RWPE2 (cell line): ENCODE measurements around the gene TRIM29.
"Not testable (repeated sequence)": the region's sequence is repeated elsewhere in the genome, so short reads cannot be mapped to it uniquely, and the experiment has no call there.

Experiments
- ATAC-seq: fragments of 200-7000 bp; cut with Tn5 transposase; 3 replicates; pipeline ENCODE4 v1.9.1; 2021; ENCODE audit warnings: low read depth
- DNase-seq: peaks from one replicate; pipeline ENCODE4 v3.0.0-alpha.2; 2020; ENCODE audit warnings: low spot score
- H3K27ac ChIP-seq: fragments of 450-650 bp; 2 replicates; pipeline ENCODE4 v1.5.1; 2017; ENCODE audit warnings: mild to moderate bottlenecking; ENCODE audit not compliant: poor library complexity, severe bottlenecking
- H3K27me3 ChIP-seq: fragments of 250-450 bp; sonication (Bioruptor Pico); 2 replicates; pipeline ENCODE4 v1.5.1; 2021; ENCODE audit warnings: mild to moderate bottlenecking, moderate library complexity; ENCODE audit not compliant: insufficient read depth, poor library complexity, severe bottlenecking
- H3K36me3 ChIP-seq: fragments of 250-450 bp; sonication (Bioruptor Pico); 2 replicates; pipeline ENCODE4 v1.5.1; 2020; ENCODE audit warnings: low read depth, mild to moderate bottlenecking, moderate library complexity
- H3K4me1 ChIP-seq: fragments of 250-450 bp; sonication (Bioruptor Pico); 2 replicates; pipeline ENCODE4 v1.5.1; 2021; ENCODE audit warnings: mild to moderate bottlenecking, moderate library complexity; ENCODE audit not compliant: insufficient read depth, poor library complexity, severe bottlenecking
- H3K4me3 ChIP-seq: fragments of 250-450 bp; sonication (Bioruptor Pico); 2 replicates; pipeline ENCODE4 v1.5.1; 2021; ENCODE audit warnings: mild to moderate bottlenecking, moderate library complexity; ENCODE audit not compliant: severe bottlenecking
- H3K9me3 ChIP-seq: fragments of 250-450 bp; sonication (Bioruptor Pico); 2 replicates; pipeline ENCODE4 v1.5.1; 2021; ENCODE audit warnings: mild to moderate bottlenecking, moderate library complexity; ENCODE audit not compliant: severe bottlenecking
- TF ChIP-seq, protein P1 (sequence below): fragments of 450-650 bp; IDR thresholded peaks from one replicate; pipeline ENCODE4 v1.5.1; 2017; ENCODE audit warnings: mild to moderate bottlenecking, moderate library complexity; ENCODE audit not compliant: poor library complexity, severe bottlenecking

Gene TRIM29

GRCh38 chr11:120182372-120182771 lies 44.5 kb upstream of the TRIM29 start:
- no peak for ATAC-seq
- no peaks in the 10 kb centered on the region for H3K36me3 ChIP-seq

DNA sequence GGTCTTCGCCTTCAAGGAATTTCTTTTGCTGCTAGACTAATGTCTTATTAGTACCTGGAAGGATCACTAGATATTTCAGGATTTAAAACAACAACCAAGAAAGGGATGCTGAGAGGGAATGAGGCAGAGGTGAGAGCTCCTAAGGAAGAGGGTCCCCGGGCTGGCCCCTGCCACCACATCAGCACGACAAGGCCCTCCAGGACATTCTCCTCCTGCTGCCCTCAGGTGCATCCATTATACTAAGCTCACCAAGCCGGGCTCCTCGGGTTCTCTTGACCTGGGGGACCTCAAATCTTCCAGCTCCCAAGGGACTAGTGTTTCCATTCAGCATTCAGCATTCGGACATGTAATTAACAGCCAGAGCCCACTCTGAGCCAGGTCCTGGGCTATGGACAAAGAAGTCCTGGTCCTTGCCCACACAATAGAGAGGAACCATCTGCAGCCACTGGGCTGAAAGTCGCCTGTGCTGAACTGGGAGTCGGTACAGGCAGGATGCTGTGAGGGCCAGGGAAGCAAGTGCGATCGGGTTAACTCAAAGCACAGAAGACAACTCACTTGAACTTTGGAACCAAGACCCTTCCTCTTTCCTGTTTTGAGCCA lies 43.6 kb upstream of the TRIM29 start:
- H3K36me3 ChIP-seq = no peaks in the 10 kb centered on the region
- ATAC-seq (no peak), DNase-seq (no peak)
- H3K4me1 ChIP-seq = peaks cover 5% of the 10 kb centered on the region
- no peak overlapping the region for H3K27ac ChIP-seq
- no peaks in the 10 kb centered on the region for H3K9me3 ChIP-seq
- H3K4me3 ChIP-seq = no peak overlapping the region
- H3K27me3 ChIP-seq = no peaks in the 10 kb centered on the region
- TF ChIP-seq, protein P1, sequence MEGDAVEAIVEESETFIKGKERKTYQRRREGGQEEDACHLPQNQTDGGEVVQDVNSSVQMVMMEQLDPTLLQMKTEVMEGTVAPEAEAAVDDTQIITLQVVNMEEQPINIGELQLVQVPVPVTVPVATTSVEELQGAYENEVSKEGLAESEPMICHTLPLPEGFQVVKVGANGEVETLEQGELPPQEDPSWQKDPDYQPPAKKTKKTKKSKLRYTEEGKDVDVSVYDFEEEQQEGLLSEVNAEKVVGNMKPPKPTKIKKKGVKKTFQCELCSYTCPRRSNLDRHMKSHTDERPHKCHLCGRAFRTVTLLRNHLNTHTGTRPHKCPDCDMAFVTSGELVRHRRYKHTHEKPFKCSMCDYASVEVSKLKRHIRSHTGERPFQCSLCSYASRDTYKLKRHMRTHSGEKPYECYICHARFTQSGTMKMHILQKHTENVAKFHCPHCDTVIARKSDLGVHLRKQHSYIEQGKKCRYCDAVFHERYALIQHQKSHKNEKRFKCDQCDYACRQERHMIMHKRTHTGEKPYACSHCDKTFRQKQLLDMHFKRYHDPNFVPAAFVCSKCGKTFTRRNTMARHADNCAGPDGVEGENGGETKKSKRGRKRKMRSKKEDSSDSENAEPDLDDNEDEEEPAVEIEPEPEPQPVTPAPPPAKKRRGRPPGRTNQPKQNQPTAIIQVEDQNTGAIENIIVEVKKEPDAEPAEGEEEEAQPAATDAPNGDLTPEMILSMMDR = no peak

More at GRCh38 chr11:120182372-120182771, 44.5 kb upstream of the TRIM29 start:
- TF ChIP-seq, protein P1 = no peak
- no peaks in the 10 kb centered on the region for H3K27me3 ChIP-seq
- H3K4me1 ChIP-seq = peaks cover 5% of the 10 kb centered on the region
- no peaks in the 10 kb centered on the region for H3K9me3 ChIP-seq
- no peak overlapping the region for H3K27ac ChIP-seq
- no peak for DNase-seq
- no peak overlapping the region for H3K4me3 ChIP-seq

DNA sequence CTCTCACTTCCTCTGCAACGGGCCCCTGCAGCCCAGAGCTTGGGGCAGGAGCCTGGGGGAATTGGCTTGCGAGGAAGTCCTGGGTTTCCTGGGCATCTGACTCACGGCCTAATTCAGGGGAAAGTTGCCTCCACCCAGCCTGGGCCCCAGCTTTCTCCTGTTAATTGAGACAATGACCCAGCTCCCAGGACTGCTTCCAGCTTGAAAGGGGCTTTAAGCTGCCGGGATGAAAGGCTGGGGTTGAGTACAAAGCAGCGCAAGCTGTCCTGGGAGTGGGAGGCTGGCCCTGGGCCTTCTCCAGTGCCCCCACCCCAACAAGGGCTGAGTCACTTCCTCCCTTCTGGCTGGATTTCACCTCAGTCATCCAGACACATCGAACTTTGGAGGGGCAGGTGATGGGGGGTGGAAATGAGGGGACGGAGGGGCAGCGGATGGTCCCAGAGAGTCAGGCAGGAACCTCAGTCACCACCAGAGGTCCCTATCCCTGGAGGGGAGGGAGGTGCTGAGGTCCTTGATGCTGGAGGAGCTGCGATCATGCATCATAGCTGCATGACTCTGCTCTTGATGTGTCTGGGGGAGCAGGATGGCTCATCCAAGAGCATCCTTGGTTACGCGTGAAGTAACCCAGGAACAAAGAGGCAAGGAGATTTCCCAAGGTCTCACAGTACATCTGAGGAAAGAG lies 42.8 kb upstream of the TRIM29 start:
- H3K27me3 ChIP-seq = peaks cover 5% of the 10 kb centered on the region

GRCh38 chr11:120180063-120180462 lies 42.1 kb upstream of the TRIM29 start:
- not testable (repeated sequence) for ATAC-seq, H3K4me3 ChIP-seq, H3K4me1 ChIP-seq, H3K36me3 ChIP-seq, H3K27ac ChIP-seq, H3K9me3 ChIP-seq, DNase-seq, H3K27me3 ChIP-seq

More for the DNA sequence above, 42.8 kb upstream of the TRIM29 start:
- peaks cover 5% of the 10 kb centered on the region for H3K4me1 ChIP-seq
- H3K9me3 ChIP-seq = no peaks in the 10 kb centered on the region
- H3K36me3 ChIP-seq = no peaks in the 10 kb centered on the region
- no peak overlapping the region for H3K4me3 ChIP-seq
- H3K27ac ChIP-seq = no peak overlapping the region
- DNase-seq (no peak), ATAC-seq (peak; percentile 28)
- TF ChIP-seq, protein P1 = no peak

GRCh38 chr11:120179057-120179672 lies 41.3 kb upstream of the TRIM29 start:
- no peak overlapping the region for H3K27ac ChIP-seq
- H3K4me3 ChIP-seq = no peak overlapping the region
- H3K27me3 ChIP-seq = peaks cover 6% of the 10 kb centered on the region
- H3K4me1 ChIP-seq = peaks cover 5% of the 10 kb centered on the region
- DNase-seq (no peak), ATAC-seq (no peak)
- no peaks in the 10 kb centered on the region for H3K9me3 ChIP-seq
- no peaks in the 10 kb centered on the region for H3K36me3 ChIP-seq
- TF ChIP-seq, protein P1 = no peak
